ENCODE results near the gene PGM2L1. TPM values are rescaled to one million over a fixed set of nuclear protein-coding genes. Genes with fewer than 3 reads are reported as not detected.
"Not testable (repeated sequence)": the region's sequence is repeated elsewhere in the genome, so short reads cannot be mapped to it uniquely, and the experiment has no call there.

The PGM2L1 gene
- total RNA-seq, 1 donor from 2014 or later: 4.9 TPM

DNA sequence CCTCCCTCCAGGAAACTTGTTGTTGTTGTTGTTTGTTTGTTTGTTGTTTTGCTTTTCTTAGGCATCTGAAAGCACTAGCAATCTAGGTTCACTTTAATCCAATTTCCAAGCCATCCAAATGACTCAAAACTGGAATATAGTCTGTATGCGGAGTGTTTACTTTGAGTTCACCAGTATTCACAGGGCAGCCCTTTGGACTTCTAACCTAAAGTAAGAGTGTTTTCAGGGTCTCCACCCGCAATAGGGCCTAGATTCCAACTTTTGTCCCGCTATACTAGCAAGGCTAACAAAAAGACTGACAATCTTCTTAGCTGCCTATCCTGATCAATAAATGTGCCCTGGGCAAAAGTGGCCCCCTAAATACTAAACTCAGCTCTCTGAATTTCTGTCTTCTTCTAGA lies 13.6 kb downstream of the PGM2L1 start:
- H3K9me3 Mint-ChIP-seq: no peaks in the 10 kb centered on the region
- no peaks in the 10 kb centered on the region for H3K27me3 Mint-ChIP-seq
- H3K4me3 Mint-ChIP-seq: no peak overlapping the region
- intact Hi-C loops (cut with micrococcal nuclease): no loop called here
- no peak for DNase-seq
- no peaks in the 10 kb centered on the region for H3K36me3 Mint-ChIP-seq (ENCODE audit: low read depth)
- no peak overlapping the region for H3K27ac Mint-ChIP-seq
- H3K4me1 Mint-ChIP-seq: peaks cover 7% of the 10 kb centered on the region

- Mint-ChIP-seq H3K4me3 (no peak overlapping the region), H3K36me3 (ENCODE audit: low read depth) (no peaks in the 10 kb centered on the region), H3K4me1 (peaks cover 4% of the 10 kb centered on the region), H3K27me3 (no peaks in the 10 kb centered on the region), H3K27ac (peak overlapping the region; percentile 45), H3K9me3 (no peaks in the 10 kb centered on the region)
- intact Hi-C loops (cut with micrococcal nuclease): no loop called here
- no peak for DNase-seq
Measured at GRCh38 chr11:74380746-74381439, 17.3 kb downstream of the PGM2L1 start.

- Mint-ChIP-seq H3K27me3 (no peaks in the 10 kb centered on the region), H3K9me3 (no peaks in the 10 kb centered on the region), H3K27ac (no peak overlapping the region), H3K36me3 (ENCODE audit: low read depth) (peaks cover 1% of the 10 kb centered on the region), H3K4me3 (no peak overlapping the region), H3K4me1 (peaks cover 4% of the 10 kb centered on the region)
- no peak for DNase-seq
- intact Hi-C loops (cut with micrococcal nuclease): no loop called here
Measured at GRCh38 chr11:74377689-74378088, 20.5 kb downstream of the PGM2L1 start.

DNA sequence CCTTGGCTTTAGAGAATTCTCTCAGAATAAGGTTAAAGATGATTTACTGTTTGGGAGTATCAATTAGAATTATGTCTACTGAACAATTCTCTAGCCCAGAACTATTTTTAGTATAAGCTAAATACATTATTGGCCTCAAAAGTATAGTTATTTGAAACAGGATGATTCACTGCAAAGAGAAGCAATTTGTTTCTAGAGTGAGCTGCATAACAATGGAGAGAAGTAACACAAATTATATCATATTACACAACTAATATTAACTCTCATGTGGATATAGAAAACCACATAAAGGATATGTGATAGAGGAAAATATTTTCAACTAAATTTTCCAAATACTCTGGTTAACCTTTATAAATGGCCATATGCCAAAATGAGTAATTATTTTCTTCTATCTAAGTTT lies 24.9 kb downstream of the PGM2L1 start:
- no peaks in the 10 kb centered on the region for H3K4me1 Mint-ChIP-seq
- H3K36me3 Mint-ChIP-seq (ENCODE audit: low read depth): peaks cover 1% of the 10 kb centered on the region
- no peaks in the 10 kb centered on the region for H3K27me3 Mint-ChIP-seq
- intact Hi-C loops (cut with micrococcal nuclease): no loop called here
- H3K27ac Mint-ChIP-seq: no peak overlapping the region
- H3K9me3 Mint-ChIP-seq: no peaks in the 10 kb centered on the region
- H3K4me3 Mint-ChIP-seq: no peak overlapping the region
- DNase-seq: no peak

- Mint-ChIP-seq H3K27ac (no peak overlapping the region), H3K27me3 (no peaks in the 10 kb centered on the region), H3K4me3 (no peak overlapping the region), H3K36me3 (ENCODE audit: low read depth) (peaks cover 1% of the 10 kb centered on the region), H3K4me1 (no peaks in the 10 kb centered on the region), H3K9me3 (no peaks in the 10 kb centered on the region)
- intact Hi-C loops (cut with micrococcal nuclease): no loop called here
- no peak for DNase-seq
Measured at GRCh38 chr11:74371269-74372052, 26.8 kb downstream of the PGM2L1 start.

- Mint-ChIP-seq H3K36me3 (ENCODE audit: low read depth) (peaks cover 4% of the 10 kb centered on the region), H3K4me3 (no peak overlapping the region), H3K4me1 (no peaks in the 10 kb centered on the region), H3K9me3 (no peaks in the 10 kb centered on the region), H3K27ac (no peak overlapping the region), H3K27me3 (no peaks in the 10 kb centered on the region)
- no peak for DNase-seq
- intact Hi-C loops (cut with micrococcal nuclease): no loop called here
Measured at GRCh38 chr11:74370123-74370522, 28.1 kb downstream of the PGM2L1 start.

DNA sequence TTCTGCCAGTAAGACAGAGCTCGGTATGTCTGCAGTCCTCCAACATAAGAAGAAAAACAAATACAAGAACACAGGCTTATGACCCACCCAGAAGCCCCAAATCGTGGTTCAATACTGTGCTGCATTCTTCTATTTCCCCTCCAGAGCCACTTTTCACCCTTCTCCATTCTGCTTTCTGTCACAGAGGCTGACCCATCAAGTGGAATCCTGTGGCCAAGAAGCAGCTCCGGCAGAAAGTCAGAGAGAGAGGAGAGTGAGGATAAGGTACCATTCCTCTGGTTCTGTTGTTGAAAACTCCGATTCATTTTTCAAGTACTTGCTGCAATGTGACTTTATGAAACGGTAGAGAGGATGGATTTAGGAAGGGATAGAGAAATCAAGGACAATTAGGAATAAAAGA lies 30.4 kb downstream of the PGM2L1 start:
- no peak for DNase-seq
- Mint-ChIP-seq H3K9me3 (no peaks in the 10 kb centered on the region), H3K36me3 (ENCODE audit: low read depth) (peaks cover 8% of the 10 kb centered on the region), H3K4me3 (no peak overlapping the region), H3K4me1 (no peaks in the 10 kb centered on the region), H3K27me3 (no peaks in the 10 kb centered on the region), H3K27ac (no peak overlapping the region)
- intact Hi-C loops (cut with micrococcal nuclease): no loop called here

DNA sequence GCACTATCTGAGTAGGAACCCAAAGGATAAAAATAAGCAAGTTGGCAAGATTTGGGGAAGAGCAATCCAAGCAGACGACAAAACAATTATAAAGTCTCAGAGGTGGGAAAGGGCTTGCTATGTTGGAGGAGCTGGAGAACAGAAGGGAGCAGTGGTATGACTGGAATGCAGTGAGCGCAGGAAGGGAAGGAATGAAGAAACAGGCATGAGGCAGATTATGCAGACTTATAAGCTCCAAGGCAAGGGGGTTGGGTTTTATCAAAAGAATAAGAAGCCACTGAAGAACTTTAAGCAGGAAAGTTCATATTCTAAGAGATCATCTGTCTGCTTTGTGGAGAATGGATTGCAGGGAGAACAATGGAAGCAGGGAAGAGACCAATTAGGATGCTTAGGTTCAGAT lies 31.7 kb downstream of the PGM2L1 start:
- no peak for DNase-seq
- Mint-ChIP-seq H3K36me3 (ENCODE audit: low read depth) (peaks cover 17% of the 10 kb centered on the region), H3K9me3 (no peaks in the 10 kb centered on the region), H3K4me1 (no peaks in the 10 kb centered on the region), H3K4me3 (no peak overlapping the region), H3K27me3 (no peaks in the 10 kb centered on the region), H3K27ac (no peak overlapping the region)
- intact Hi-C loops (cut with micrococcal nuclease): no loop called here

- H3K4me1 Mint-ChIP-seq; intact Hi-C loops (cut with micrococcal nuclease); DNase-seq; H3K4me3 Mint-ChIP-seq; H3K9me3 Mint-ChIP-seq; H3K27me3 Mint-ChIP-seq; H3K27ac Mint-ChIP-seq: not testable (repeated sequence)
- peaks cover 18% of the 10 kb centered on the region for H3K36me3 Mint-ChIP-seq (ENCODE audit: low read depth)
Measured at GRCh38 chr11:74365805-74366204, 32.4 kb downstream of the PGM2L1 start.

DNA sequence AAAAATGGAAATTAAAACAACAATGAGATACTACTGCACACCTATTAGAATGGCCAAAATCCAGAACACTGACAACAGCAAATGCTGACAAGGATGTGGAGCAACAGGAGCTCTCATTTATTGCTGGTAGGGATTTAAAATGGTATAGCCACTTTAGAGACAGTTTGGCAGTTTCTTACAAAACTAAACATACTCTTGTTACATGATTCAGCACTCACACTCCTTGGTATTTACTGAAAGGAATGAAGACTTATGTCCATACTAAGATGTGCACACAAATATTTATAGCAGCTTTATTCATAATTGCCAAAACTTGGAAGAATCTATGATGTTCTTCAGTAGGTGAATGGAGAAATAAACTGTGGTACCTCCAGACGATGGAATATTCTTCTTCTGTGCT lies 40.8 kb downstream of the PGM2L1 start:
- Mint-ChIP-seq H3K27ac (no peak overlapping the region), H3K9me3 (no peaks in the 10 kb centered on the region), H3K4me1 (no peaks in the 10 kb centered on the region), H3K4me3 (no peak overlapping the region), H3K27me3 (no peaks in the 10 kb centered on the region), H3K36me3 (ENCODE audit: low read depth) (peaks cover 24% of the 10 kb centered on the region)
- no peak for DNase-seq
- intact Hi-C loops (cut with micrococcal nuclease): no loop called here

DNA sequence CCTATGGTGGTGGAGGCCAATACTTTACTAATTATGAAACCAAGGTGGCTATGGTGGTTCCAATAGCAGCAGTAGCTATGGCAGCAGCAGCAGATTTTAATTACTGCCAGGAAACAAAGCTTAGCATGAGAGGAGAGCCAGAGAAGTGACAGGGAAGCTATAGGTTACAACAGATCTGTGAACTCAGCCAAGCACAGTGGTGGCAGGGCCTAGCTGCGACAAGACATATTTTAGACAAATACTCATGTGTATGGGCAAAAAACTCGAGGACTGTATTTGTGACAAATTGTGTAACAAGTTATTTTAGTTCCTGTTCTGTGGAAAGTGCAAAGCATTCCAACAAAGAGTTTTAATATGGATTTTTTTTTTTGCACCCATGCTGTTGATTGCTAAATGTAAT lies 42.6 kb downstream of the PGM2L1 start:
- DNase-seq: no peak
- Mint-ChIP-seq H3K36me3 (ENCODE audit: low read depth) (peaks cover 20% of the 10 kb centered on the region), H3K4me1 (no peaks in the 10 kb centered on the region), H3K4me3 (no peak overlapping the region), H3K27me3 (no peaks in the 10 kb centered on the region), H3K27ac (no peak overlapping the region), H3K9me3 (no peaks in the 10 kb centered on the region)
- intact Hi-C loops (cut with micrococcal nuclease): no loop called here

GRCh38 chr11:74354036-74354435 lies 44.2 kb downstream of the PGM2L1 start:
- Mint-ChIP-seq H3K9me3 (no peaks in the 10 kb centered on the region), H3K27ac (no peak overlapping the region)
- no peak for DNase-seq

GRCh38 chr11:74347381-74347780 lies 50.9 kb downstream of the PGM2L1 start:
- no peaks in the 10 kb centered on the region for H3K9me3 Mint-ChIP-seq
- H3K27me3 Mint-ChIP-seq: no peaks in the 10 kb centered on the region
- H3K4me3 Mint-ChIP-seq: no peak overlapping the region
- no peak overlapping the region for H3K27ac Mint-ChIP-seq
- no peaks in the 10 kb centered on the region for H3K4me1 Mint-ChIP-seq
- no peak for DNase-seq
- intact Hi-C loops (cut with micrococcal nuclease): no loop called here
- H3K36me3 Mint-ChIP-seq (ENCODE audit: low read depth): peaks cover 10% of the 10 kb centered on the region

More at GRCh38 chr11:74354036-74354435, 44.2 kb downstream of the PGM2L1 start:
- no peaks in the 10 kb centered on the region for H3K4me1 Mint-ChIP-seq
- intact Hi-C loops (cut with micrococcal nuclease): no loop called here
- H3K27me3 Mint-ChIP-seq: no peaks in the 10 kb centered on the region
- H3K36me3 Mint-ChIP-seq (ENCODE audit: low read depth): peaks cover 15% of the 10 kb centered on the region
- H3K4me3 Mint-ChIP-seq: no peak overlapping the region

DNA sequence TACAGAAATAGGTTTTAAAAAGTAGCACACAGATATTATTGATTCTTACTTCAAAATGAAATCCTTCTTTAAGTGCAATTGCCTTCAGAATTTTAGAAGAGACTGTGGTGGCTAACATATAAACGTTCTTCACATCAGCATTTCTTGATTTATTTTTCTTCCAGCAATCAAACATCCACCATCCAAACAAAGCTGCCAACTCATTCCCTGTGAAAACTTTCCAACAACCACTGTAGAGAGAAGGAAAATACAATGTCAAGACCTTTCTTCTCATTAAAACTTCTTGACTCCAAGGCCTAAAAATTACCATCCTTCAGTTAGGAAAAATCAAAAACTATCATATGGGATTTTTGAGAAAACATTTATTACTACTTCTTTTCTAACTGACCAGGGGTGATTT lies 52.8 kb downstream of the PGM2L1 start:
- Mint-ChIP-seq H3K27ac (no peak overlapping the region), H3K36me3 (ENCODE audit: low read depth) (peaks cover 10% of the 10 kb centered on the region), H3K4me3 (no peak overlapping the region), H3K9me3 (no peaks in the 10 kb centered on the region), H3K27me3 (no peaks in the 10 kb centered on the region), H3K4me1 (peaks cover 2% of the 10 kb centered on the region)
- intact Hi-C loops (cut with micrococcal nuclease): no loop called here
- no peak for DNase-seq

Data from activated CD4-positive, alpha-beta T cell treated with anti-CD3 and anti-CD28 coated beads, Interleukin-2, amount 10 ng/mL, durations not matched to agents 24 days and 14 days (primary cell).